Kidney tubule cell (primary cell): Measurements from ENCODE around the gene CPNE6.
A peak's percentile ranks its signal among the peaks of the same experiment; 100 is the strongest.

Source experiments
- DNase-seq: peaks from one replicate; pipeline ENCODE4 v3.0.0-alpha.2; 2018; ENCODE audit warnings: low spot score

The CPNE6 gene

GRCh38 chr14:24086193-24086955 lies 15.0 kb downstream of the CPNE6 start:
- no peak for DNase-seq

- no peak for DNase-seq
These were observed 15.6 kb downstream of the CPNE6 start for GRCh38 chr14:24087004-24087403.

- DNase-seq = no peak
These were observed 16.7 kb downstream of the CPNE6 start for GRCh38 chr14:24088095-24088494.

GRCh38 chr14:24089890-24090289 lies 18.5 kb downstream of the CPNE6 start:
- DNase-seq = no peak

- no peak for DNase-seq
These were observed 20.7 kb downstream of the CPNE6 start for GRCh38 chr14:24092110-24092504.

- DNase-seq = no peak
These were observed 21.3 kb downstream of the CPNE6 start for GRCh38 chr14:24092505-24093206.

GRCh38 chr14:24093207-24093900 lies 22.0 kb downstream of the CPNE6 start:
- no peak for DNase-seq

GRCh38 chr14:24093901-24094840 lies 22.8 kb downstream of the CPNE6 start, which contains the start of gene PCK2:
TSS of gene PCK2 (plus strand) at chr14:24094311. CDS start at chr14:24094406, 95 bp downstream.
- DNase-seq = peak; percentile 92

- DNase-seq = no peak
These were observed 23.5 kb downstream of the CPNE6 start for GRCh38 chr14:24094841-24095270.

GRCh38 chr14:24095271-24096068 lies 24.1 kb downstream of the CPNE6 start:
- peak; percentile 70 for DNase-seq

- DNase-seq = no peak
These were observed 25.3 kb downstream of the CPNE6 start for GRCh38 chr14:24096545-24097181.

GRCh38 chr14:24098229-24098926 lies 27.0 kb downstream of the CPNE6 start:
- DNase-seq = no peak

GRCh38 chr14:24098927-24099813 lies 27.8 kb downstream of the CPNE6 start:
- DNase-seq = no peak

- no peak for DNase-seq
These were observed 29.0 kb downstream of the CPNE6 start for GRCh38 chr14:24100197-24100981.

- no peak for DNase-seq
These were observed 29.7 kb downstream of the CPNE6 start for GRCh38 chr14:24100982-24101494.

- DNase-seq = no peak
These were observed 31.1 kb downstream of the CPNE6 start for GRCh38 chr14:24102357-24103048.

GRCh38 chr14:24103451-24103850 lies 32.1 kb downstream of the CPNE6 start:
- no peak for DNase-seq
